Gastrocnemius medialis (tissue), 4 donors: ENCODE data around the gene TRIM71. TPM values are rescaled to one million over a fixed set of nuclear protein-coding genes. Genes with fewer than 3 reads are reported as not detected.

ENCODE experiments used
- ATAC-seq, 2 donors: fragments of 150-250 bp; one replicate each; pipeline ENCODE4 v1.9.1; 2016
- DNase-seq, 2 donors: peaks; one replicate each; pipeline ENCODE4 v3.0.0-alpha.2; 2019
- H3K27ac ChIP-seq, 4 donors: fragments of 200-600 bp; sonication (generic); 1 replicate in 1 of 4; 2 replicates in 3 of 4; pipeline ENCODE4 v1.5.1; 2016 to 2018; ENCODE audit warnings: mild to moderate bottlenecking in 2 of 4, moderate library complexity in 1 of 4
- H3K27me3 ChIP-seq, 3 donors: fragments of 200-600 bp; sonication (generic) in 2 of 3; 1 replicate in 1 of 3; 2 replicates in 2 of 3; pipeline versions ENCODE4 v1.5.1 to v1.6.0; 2016 to 2019; ENCODE audit warnings: mild to moderate bottlenecking in 1 of 3, moderate library complexity in 1 of 3
- H3K36me3 ChIP-seq, 2 donors: fragments of 200-600 bp; sonication (generic) in 1 of 2; one replicate each; pipeline ENCODE4 v1.5.1; 2017 to 2018
- H3K4me1 ChIP-seq, 2 donors: fragments of 200-600 bp; sonication (generic) in 1 of 2; one replicate each; pipeline ENCODE4 v1.5.1; 2016 to 2017; ENCODE audit warnings: mild to moderate bottlenecking in 2 of 2
- H3K4me3 ChIP-seq, 4 donors: fragments of 200-600 bp; sonication (generic) in 3 of 4; 1 replicate in 1 of 4; 2 replicates in 3 of 4; pipeline ENCODE4 v1.5.1; 2016 to 2019; ENCODE audit warnings: mild to moderate bottlenecking in 2 of 4
- H3K9me3 ChIP-seq, 3 donors: fragments of 200-600 bp; sonication (generic) in 2 of 3; 1 replicate in 1 of 3; 2 replicates in 2 of 3; pipeline ENCODE4 v1.5.1; 2016 to 2019
- CTCF ChIP-seq, 5 experiments: fragments of 450-650 bp in 3 of 5; fragments of 200-600 bp in 2 of 5; sonication (generic) in 2 of 5; IDR thresholded peaks in 4 of 5; conservative IDR thresholded peaks in 1 of 5; 1 replicate in 4 of 5; 2 replicates in 1 of 5; pipeline ENCODE4 v1.5.1; 2016 to 2019; ENCODE audit warnings: antibody characterized with exemption in 5 of 5, mild to moderate bottlenecking in 3 of 5, moderate library complexity in 3 of 5
- POLR2A ChIP-seq, 2 donors: fragments of 450-650 bp; IDR thresholded peaks; one replicate each; pipeline ENCODE4 v1.6.1; 2017; ENCODE audit warnings: antibody characterized with exemption in 2 of 2, mild to moderate bottlenecking in 2 of 2, moderate library complexity in 2 of 2
- in situ Hi-C, 4 donors: fragments of 200-750 bp; cut with MboI; loops; one replicate each; pipeline versions ENCODE4 v1.15.0 to v1.8.0; 2017; ENCODE audit warnings: low sequenced_read_pairs in 4 of 4
- intact Hi-C: fragments of 100-400 bp; cut with DNase I; formaldehyde crosslinking; loops from one replicate; pipeline ENCODE4 v1.15.1; 2023; ENCODE audit warnings: low total_unique reads
- total RNA-seq, 4 donors: library from RNA; depleted of rRNA; stranded (reverse); fragments of >200 nt; gene quantifications; one replicate each; pipeline versions ENCODE4 v1.1.0 to v1.2.3, GENCODE V29; 2016

TRIM71 gene
- total RNA-seq, 4 donors from 2014 or later: not detected

- TF ChIP-seq CTCF (IDR thresholded peaks at IDR 0.05 in 4 of 5, conservative IDR thresholded peaks at IDR 0.05 in 1 of 5) (no peak), POLR2A (IDR thresholded peaks at IDR 0.05) (no peak)
Measured at GRCh38 chr3:32862936-32863487, 45.2 kb downstream of the TRIM71 start.

GRCh38 chr3:32865383-32865782 lies 47.6 kb downstream of the TRIM71 start:
- ATAC-seq (no peak), DNase-seq (no peak)
- Histone ChIP-seq H3K36me3 (no peaks in the 10 kb centered on the region), H3K9me3 (no peaks in the 10 kb centered on the region), H3K27ac (no peak overlapping the region), H3K4me1 (no peaks in the 10 kb centered on the region), H3K4me3 (no peak overlapping the region), H3K27me3 (no peaks in the 10 kb centered on the region)
- intact Hi-C loops: no loop called here
- TF ChIP-seq CTCF (IDR thresholded peaks at IDR 0.05 in 4 of 5, conservative IDR thresholded peaks at IDR 0.05 in 1 of 5) (no peak), POLR2A (IDR thresholded peaks at IDR 0.05) (no peak)
- in situ Hi-C loops: no loop called here

More at GRCh38 chr3:32862936-32863487, 45.2 kb downstream of the TRIM71 start:
- H3K27ac ChIP-seq: no peak overlapping the region
- intact Hi-C loops: no loop called here
- no peak for ATAC-seq
- H3K27me3 ChIP-seq: no peaks in the 10 kb centered on the region
- no peaks in the 10 kb centered on the region for H3K36me3 ChIP-seq
- no peak overlapping the region for H3K4me3 ChIP-seq
- H3K4me1 ChIP-seq: no peaks in the 10 kb centered on the region
- in situ Hi-C loops: no loop called here
- DNase-seq: no peak
- no peaks in the 10 kb centered on the region for H3K9me3 ChIP-seq

GRCh38 chr3:32866533-32866932 lies 48.7 kb downstream of the TRIM71 start:
- DNase-seq: no peak
- no peaks in the 10 kb centered on the region for H3K4me1 ChIP-seq
- H3K9me3 ChIP-seq: no peaks in the 10 kb centered on the region
- no peaks in the 10 kb centered on the region for H3K27me3 ChIP-seq
- no peaks in the 10 kb centered on the region for H3K36me3 ChIP-seq
- H3K27ac ChIP-seq: no peak overlapping the region
- in situ Hi-C loops: no loop called here
- TF ChIP-seq POLR2A (IDR thresholded peaks at IDR 0.05): no peak
- no peak for TF ChIP-seq CTCF (IDR thresholded peaks at IDR 0.05 in 4 of 5, conservative IDR thresholded peaks at IDR 0.05 in 1 of 5)
- no peak overlapping the region for H3K4me3 ChIP-seq
- no peak for ATAC-seq
- intact Hi-C loops: no loop called here

- H3K36me3 ChIP-seq: no peaks in the 10 kb centered on the region
- H3K27me3 ChIP-seq: no peaks in the 10 kb centered on the region
- no peak overlapping the region for H3K27ac ChIP-seq
- ATAC-seq (no peak), DNase-seq (no peak)
- no peaks in the 10 kb centered on the region for H3K4me1 ChIP-seq
- TF ChIP-seq CTCF (IDR thresholded peaks at IDR 0.05 in 4 of 5, conservative IDR thresholded peaks at IDR 0.05 in 1 of 5) (no peak), POLR2A (IDR thresholded peaks at IDR 0.05) (no peak)
- H3K4me3 ChIP-seq: no peak overlapping the region
- H3K9me3 ChIP-seq: no peaks in the 10 kb centered on the region
- intact Hi-C loops: no loop called here
- in situ Hi-C loops: no loop called here
Measured at GRCh38 chr3:32867954-32868353, 50.2 kb downstream of the TRIM71 start.
